Natural killer cell (primary cell): ENCODE measurements around the gene PCYT2. TPM values are rescaled to one million over a fixed set of nuclear protein-coding genes. Genes with fewer than 3 reads are reported as not detected.

Source experiments
- ATAC-seq, 3 donors: fragments of 150-1000 bp in 2 of 3; fragments of 200-7000 bp in 1 of 3; cut with Tn5 transposase; 1 replicate in 1 of 3; 2 replicates in 2 of 3; pipeline ENCODE4 v1.10.0; 2021; ENCODE audit warnings: mild to moderate bottlenecking in 2 of 3, moderate library complexity in 2 of 3
- DNase-seq, 2 donors: peaks; one replicate each; pipeline versions ENCODE4 v3.0.0 to v3.0.0-alpha.2; 2013 to 2021; ENCODE audit warnings: mixed read lengths in 1 of 2
- H3K27ac ChIP-seq: one replicate; pipeline ENCODE4 v1.5.1; 2013; ENCODE audit warnings: mild to moderate bottlenecking, low read length
- H3K27me3 ChIP-seq: one replicate; pipeline ENCODE4 v1.6.1; 2013; ENCODE audit warnings: low read length; ENCODE audit not compliant: control insufficient read depth, insufficient read depth
- H3K36me3 ChIP-seq: one replicate; pipeline ENCODE4 v1.6.1; 2013; ENCODE audit warnings: low read length; ENCODE audit not compliant: control insufficient read depth, insufficient read depth
- H3K4me1 ChIP-seq: one replicate; pipeline ENCODE4 v1.6.1; 2013; ENCODE audit warnings: low read length; ENCODE audit not compliant: control insufficient read depth, insufficient read depth
- H3K4me3 ChIP-seq: one replicate; pipeline ENCODE4 v1.5.1; 2013; ENCODE audit warnings: low read length
- H3K9me3 ChIP-seq: one replicate; pipeline ENCODE4 v1.6.1; 2013; ENCODE audit warnings: low read length; ENCODE audit not compliant: control insufficient read depth, insufficient read depth
- H3K27ac Mint-ChIP-seq, 2 donors: one replicate each; pipeline ENCODE4 v1.8.0; 2022; ENCODE audit warnings: mild to moderate bottlenecking in 2 of 2, mixed read lengths in 2 of 2, moderate library complexity in 1 of 2
- H3K27me3 Mint-ChIP-seq, 2 donors: one replicate each; pipeline ENCODE4 v1.8.0; 2022; ENCODE audit warnings: low read depth in 2 of 2, mixed read lengths in 2 of 2
- H3K36me3 Mint-ChIP-seq: one replicate; pipeline ENCODE4 v1.8.0; 2022; ENCODE audit warnings: mixed read lengths
- H3K4me1 Mint-ChIP-seq, 2 donors: one replicate each; pipeline ENCODE4 v1.8.0; 2022; ENCODE audit warnings: mixed read lengths in 2 of 2
- H3K4me3 Mint-ChIP-seq: one replicate; pipeline ENCODE4 v1.8.0; 2022; ENCODE audit warnings: mild to moderate bottlenecking, moderate library complexity, mixed read lengths
- H3K9me3 Mint-ChIP-seq, 2 donors: one replicate each; pipeline ENCODE4 v1.8.0; 2022; ENCODE audit warnings: mixed read lengths in 2 of 2
- CTCF ChIP-seq: fragments of 200-600 bp; IDR thresholded peaks from one replicate; pipeline ENCODE4 v1.8.0; 2022; ENCODE audit warnings: antibody characterized with exemption
- WGBS: methylation state at CpG from one replicate; pipeline ENCODE4 v1.1.7; 2013; ENCODE audit warnings: missing lambda C conversion rate; ENCODE audit not compliant: insufficient coverage; 5-methylcytosine and 5-hydroxymethylcytosine counted together
- intact Hi-C: fragments of 100-400 bp; cut with micrococcal nuclease; formaldehyde crosslinking; loops from one replicate; pipeline ENCODE4 v1.14.2; 2022
- total RNA-seq, 4 donors: library from RNA; stranded (reverse); fragments of 120-200 nt in 1 of 4; gene quantifications; one replicate each; pipeline versions ENCODE4 v1.2.3 to v1.2.4, GENCODE V29; 2013 to 2022

PCYT2 gene
- total RNA-seq, 3 donors from 2014 or later (not counting 1 experiment from before 2014, with no cell fraction given): 30.6 to 34.4 (median 34.2) TPM

- intact Hi-C loops: no loop called here
- no peak overlapping the region for H3K4me3 Mint-ChIP-seq
- ATAC-seq (no peak), DNase-seq (no peak)
- no peak for TF ChIP-seq CTCF
- H3K4me1 Mint-ChIP-seq: peaks cover 4 to 5% of the 10 kb centered on the region in 2 donors
- Histone ChIP-seq H3K4me1 (no peaks in the 10 kb centered on the region), H3K9me3 (no peaks in the 10 kb centered on the region), H3K4me3 (no peak overlapping the region), H3K27me3 (no peaks in the 10 kb centered on the region), H3K36me3 (peaks cover 58% of the 10 kb centered on the region), H3K27ac (no peak overlapping the region)
- H3K9me3 Mint-ChIP-seq: no peaks in the 10 kb centered on the region
- H3K36me3 Mint-ChIP-seq: no peaks in the 10 kb centered on the region
- no peaks in the 10 kb centered on the region for H3K27me3 Mint-ChIP-seq
- 96% methylated on average over 16 of the region's 16 CpGs for WGBS
- H3K27ac Mint-ChIP-seq: no peak overlapping the region
Measured at GRCh38 chr17:81851423-81851822, 59.8 kb downstream of the PCYT2 start.

Other genes with a start within 250 kb of the PCYT2 start
- gene OXLD1, start 244.8 kb downstream of the PCYT2 start, total RNA-seq: 10 to 100 TPM; 29.9 to 35.0 (median 32.4) TPM
- gene CCDC137, start 244.7 kb downstream of the PCYT2 start, total RNA-seq: 10 to 100 TPM; 15.6 to 24.2 (median 22.1) TPM
- 10 to 100 TPM; 23.3 to 47.9 (median 39.3) TPM for gene ARL16, start 227.6 kb downstream of the PCYT2 start, total RNA-seq
- gene HGS, start 227.4 kb downstream of the PCYT2 start, total RNA-seq: 100 to 1,000 TPM; 179 to 186 (median 181) TPM
- 10 to 100 TPM; 16.3 to 24.4 (median 17.5) TPM for gene MRPL12, start 208.0 kb downstream of the PCYT2 start, total RNA-seq
- gene SLC25A10, start 199.1 kb downstream of the PCYT2 start, total RNA-seq: 1 to 10 TPM; 5.7 to 6.3 (median 5.8) TPM
- not detected for gene GCGR, start 107.2 kb downstream of the PCYT2 start, total RNA-seq
- gene MCRIP1, start 78.1 kb downstream of the PCYT2 start, total RNA-seq: 10 to 100 TPM; 81.1 to 95.5 (median 84.2) TPM
- gene PPP1R27, start 76.3 kb downstream of the PCYT2 start, total RNA-seq: not detected
- gene P4HB, start 50.9 kb downstream of the PCYT2 start, total RNA-seq: 100 to 1,000 TPM; 334 to 468 (median 386) TPM
- 100 to 1,000 TPM; 600 to 824 (median 689) TPM for gene ARHGDIA, start 40.1 kb downstream of the PCYT2 start, total RNA-seq
- gene ALYREF, start 19.8 kb downstream of the PCYT2 start, total RNA-seq: 100 to 1,000 TPM in 2 of 3 donors, 10 to 100 TPM in 1; 91.5 to 115 (median 105) TPM
- gene ANAPC11, start 19.7 kb downstream of the PCYT2 start, total RNA-seq: 10 to 100 TPM; 40.1 to 50.9 (median 41.5) TPM
- under 1 TPM in 2 of 3 donors, not detected in 1; 0.18 to 0.31 TPM for gene NPB, start 9.2 kb downstream of the PCYT2 start, total RNA-seq
- 100 to 1,000 TPM in 1 of 3 donors, 10 to 100 TPM in 2; 75.8 to 102 (median 94.9) TPM for gene SIRT7, start 6.8 kb upstream of the PCYT2 start, total RNA-seq
- gene MAFG, start 16.3 kb upstream of the PCYT2 start, total RNA-seq: 10 to 100 TPM; 11.9 to 14.6 (median 13.2) TPM
- 1 to 10 TPM in 1 of 3 donors, not detected in 2; 3.4 TPM for gene PYCR1, start 25.9 kb upstream of the PCYT2 start, total RNA-seq
- not detected for gene MYADML2, start 35.8 kb upstream of the PCYT2 start, total RNA-seq
- gene NOTUM, start 49.8 kb upstream of the PCYT2 start, total RNA-seq: not detected
- 10 to 100 TPM; 29.7 to 43.5 (median 40.8) TPM for gene ASPSCR1, start 66.2 kb upstream of the PCYT2 start, total RNA-seq
- gene CENPX, start 111.5 kb upstream of the PCYT2 start, total RNA-seq: 10 to 100 TPM; 22.8 to 29.6 (median 27.0) TPM
- 10 to 100 TPM; 15.9 to 21.6 (median 16.8) TPM for gene LRRC45, start 111.9 kb upstream of the PCYT2 start, total RNA-seq
- 1 to 10 TPM in 2 of 3 donors, under 1 TPM in 1; 0.61 to 2.2 (median 2.1) TPM for gene RAC3, start 120.3 kb upstream of the PCYT2 start, total RNA-seq
- gene DCXR, start 126.3 kb upstream of the PCYT2 start, total RNA-seq: 100 to 1,000 TPM in 2 of 3 donors, 10 to 100 TPM in 1; 93.9 to 171 (median 145) TPM
- gene RFNG, start 140.4 kb upstream of the PCYT2 start, total RNA-seq: 10 to 100 TPM; 22.7 to 26.7 (median 23.2) TPM
- 10 to 100 TPM; 78.9 to 87.6 (median 85.3) TPM for gene GPS1, start 140.5 kb upstream of the PCYT2 start, total RNA-seq
- 100 to 1,000 TPM; 122 to 144 (median 136) TPM for gene DUS1L, start 154.4 kb upstream of the PCYT2 start, total RNA-seq
- gene FASN, start 186.8 kb upstream of the PCYT2 start, total RNA-seq: 10 to 100 TPM; 53.8 to 56.2 (median 54.0) TPM